Measurements from ENCODE around the gene CCR5.

- TF ChIP-seq CTCF (IDR thresholded peaks at IDR 0.05; ENCODE audit: low read length) (no peak), EZH2phosphoT487 (IDR thresholded peaks at IDR 0.05; ENCODE audit: low read length) (no peak), EZH2 (optimal IDR thresholded peaks at IDR 0.05; ENCODE audit: low read depth, low read length) (no peak)
Observed at GRCh38 chr3:46407970-46408369, 37.2 kb downstream of the CCR5 start.

Measured in MM.1S (cell line).